GM19438 (cell line): ENCODE measurements around the gene NPS.

Source experiments
- ATAC-seq: cut with Tn5 transposase; IDR thresholded peaks from one replicate; pipeline ENCODE4 v1.9.1; 2021; ENCODE audit warnings: low read depth; ENCODE audit not compliant: unreplicated experiment

NPS gene

GRCh38 chr10:127553417-127553816, 4.3 kb downstream of the NPS start:
- no peak for ATAC-seq

- ATAC-seq = no peak
These were observed 7.8 kb downstream of the NPS start for GRCh38 chr10:127556916-127557315.

- no peak for ATAC-seq
These were observed 12.5 kb downstream of the NPS start for GRCh38 chr10:127561647-127562046.

GRCh38 chr10:127563718-127564553, 14.8 kb downstream of the NPS start:
- ATAC-seq = no peak

- no peak for ATAC-seq
These were observed 15.5 kb downstream of the NPS start for GRCh38 chr10:127564644-127565043.

GRCh38 chr10:127565583-127565982, 16.5 kb downstream of the NPS start:
- ATAC-seq = no peak

GRCh38 chr10:127569210-127569609, 20.1 kb downstream of the NPS start:
- ATAC-seq = no peak

DNA sequence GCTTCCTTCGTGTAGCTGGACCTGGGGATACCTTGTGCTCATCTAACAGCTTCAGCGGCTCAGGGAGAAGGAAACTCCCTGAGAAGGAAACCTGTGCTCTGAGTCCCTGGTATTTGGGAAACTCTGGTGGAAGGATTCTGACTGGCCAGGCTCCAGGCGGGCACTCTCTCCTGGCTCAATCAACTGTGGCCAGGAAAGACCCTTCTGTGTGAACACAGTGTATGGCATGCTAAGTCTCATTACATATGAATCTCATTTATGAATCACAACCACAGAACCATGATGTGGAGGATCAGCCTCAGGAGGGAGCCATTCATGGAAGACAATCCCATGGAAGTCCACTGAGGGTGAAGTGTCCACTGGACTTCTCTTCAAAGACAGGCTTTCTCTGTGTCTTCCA, 20.9 kb downstream of the NPS start:
- ATAC-seq = no peak

GRCh38 chr10:127571386-127571785, 22.3 kb downstream of the NPS start:
- ATAC-seq = no peak

DNA sequence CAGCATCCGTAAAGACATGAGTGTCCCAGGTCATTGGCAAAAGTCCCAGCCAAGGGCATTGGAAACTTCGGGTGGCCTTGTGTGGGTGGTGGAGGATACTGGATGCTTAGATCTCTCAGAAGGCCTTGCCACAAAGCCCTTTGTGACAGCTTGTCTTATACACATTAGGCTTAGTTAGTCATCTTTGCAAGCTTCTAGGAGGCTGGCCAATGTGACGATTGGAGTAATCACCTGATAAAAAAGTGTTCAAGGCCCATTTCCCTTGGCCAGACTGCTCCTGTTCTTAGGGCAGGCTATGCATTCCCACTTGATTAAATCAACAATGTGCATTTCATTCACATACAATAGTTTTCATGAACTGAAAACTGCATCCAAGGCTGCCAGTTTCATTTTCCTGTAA, 26.9 kb downstream of the NPS start:
- no peak for ATAC-seq

GRCh38 chr10:127576740-127577161, 27.6 kb downstream of the NPS start:
- no peak for ATAC-seq

- no peak for ATAC-seq
These were observed 28.5 kb downstream of the NPS start for GRCh38 chr10:127577376-127578258.

DNA sequence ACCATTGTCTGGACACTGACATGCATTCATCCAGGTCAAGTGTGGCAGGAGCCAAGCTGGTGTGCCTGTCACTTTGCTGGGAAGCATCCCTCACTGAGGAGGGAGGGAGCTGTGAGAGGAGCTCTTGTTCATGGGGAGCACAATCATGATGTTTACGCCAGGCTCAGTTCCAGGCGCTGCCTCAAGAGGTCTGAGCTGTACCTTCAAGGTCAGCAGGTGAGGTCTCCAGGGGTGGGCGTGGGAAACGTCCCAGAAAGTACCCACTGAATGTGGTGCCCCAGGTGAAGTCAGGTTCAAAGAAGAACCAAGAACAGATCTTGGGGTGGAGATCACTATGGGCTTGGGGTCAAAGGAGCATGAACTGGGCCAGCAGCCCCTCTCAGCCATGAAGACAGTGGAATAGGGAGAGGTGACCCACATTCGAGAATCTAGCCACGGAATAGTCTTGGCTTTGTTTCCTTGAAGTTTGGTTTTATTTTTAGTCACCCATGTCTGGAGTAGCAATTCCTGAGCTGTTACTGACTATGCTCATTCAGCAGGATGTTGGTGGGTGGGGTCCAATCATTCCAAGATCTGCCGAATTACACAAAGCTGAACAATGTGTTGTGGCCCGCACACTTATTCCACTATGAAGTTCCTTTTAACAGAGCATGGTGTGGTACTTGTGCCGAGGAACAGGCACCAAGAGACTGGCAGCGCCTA, 29.3 kb downstream of the NPS start:
- no peak for ATAC-seq

DNA sequence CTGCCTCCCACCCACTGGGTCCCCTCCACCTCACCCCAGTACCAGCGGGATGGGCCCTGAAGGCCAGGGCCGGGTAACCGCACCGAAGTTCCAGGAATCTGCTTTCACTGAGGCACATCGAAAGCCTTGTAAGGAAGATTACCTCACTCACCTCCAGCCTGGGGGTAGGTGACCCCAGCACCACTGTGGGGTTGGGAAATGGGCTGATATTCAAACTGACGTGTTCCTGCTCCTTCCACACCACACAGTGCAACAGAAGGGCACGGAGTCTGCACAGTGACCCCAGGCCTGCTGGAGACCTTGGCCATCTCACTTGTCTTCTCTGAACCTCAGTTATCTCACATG, 29.8 kb downstream of the NPS start:
- no peak for ATAC-seq

GRCh38 chr10:127579640-127580039, 30.5 kb downstream of the NPS start:
- ATAC-seq = no peak

GRCh38 chr10:127580822-127581221, 31.7 kb downstream of the NPS start:
- ATAC-seq = no peak

GRCh38 chr10:127585519-127586023, 36.5 kb downstream of the NPS start:
- no peak for ATAC-seq

DNA sequence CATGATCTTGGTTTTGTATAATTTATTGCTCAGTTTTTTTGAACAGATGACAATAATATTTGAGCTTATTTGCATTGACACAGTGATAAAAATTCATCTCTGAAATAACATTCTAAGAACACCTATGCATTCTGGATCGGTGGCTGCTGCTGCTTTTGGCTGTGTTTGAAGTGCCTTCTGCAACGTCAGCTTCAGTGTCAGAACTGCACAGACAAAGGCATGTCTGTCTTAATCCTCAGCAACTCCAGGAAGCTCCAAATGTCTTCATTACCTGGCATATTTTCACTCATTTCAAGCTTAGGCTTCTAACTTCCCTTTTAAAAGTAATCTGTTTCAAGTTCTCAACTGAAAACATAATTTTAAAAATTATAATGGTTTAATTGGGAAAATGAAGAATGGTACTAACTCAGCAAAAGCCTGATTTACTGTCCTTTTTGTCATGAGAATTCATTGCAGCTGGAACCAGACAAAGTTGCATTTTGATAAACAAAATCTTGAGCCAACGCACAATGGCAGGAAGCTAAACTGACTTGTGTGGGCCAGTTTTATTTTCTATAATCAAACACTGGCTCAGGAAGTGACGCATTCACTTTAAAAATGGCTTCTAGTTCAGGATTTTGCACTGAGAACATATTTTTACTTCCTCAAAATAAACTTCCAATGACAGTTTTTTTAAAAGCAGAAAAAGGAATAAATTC, 38.7 kb downstream of the NPS start:
- no peak for ATAC-seq

DNA sequence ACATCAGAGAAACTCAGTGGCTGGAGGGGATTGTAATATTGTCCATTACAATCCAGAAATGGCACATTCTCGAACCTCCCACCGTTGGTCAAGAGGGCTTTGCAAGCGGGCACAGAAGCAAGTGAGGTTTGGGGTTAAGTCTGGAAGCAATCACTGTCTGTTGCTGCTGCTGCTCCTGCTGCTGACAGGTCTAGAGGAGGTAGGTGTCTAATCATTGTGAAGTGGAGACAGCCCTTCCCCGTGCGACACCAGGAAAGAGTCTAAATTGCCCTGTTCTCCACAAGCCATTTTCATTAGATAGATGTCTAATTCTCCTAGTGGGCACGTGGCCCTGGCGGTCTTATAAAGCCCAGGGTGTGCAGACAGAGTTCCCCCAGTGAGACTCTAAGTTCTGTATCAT, 43.5 kb downstream of the NPS start:
- no peak for ATAC-seq

- ATAC-seq = no peak
These were observed 51.4 kb downstream of the NPS start for GRCh38 chr10:127600479-127600878.
